ENCODE results near the gene C2CD4C.

- TF ChIP-seq POLR2AphosphoS5 (IDR thresholded peaks at IDR 0.05; ENCODE audit: low read depth): no peak
- no peak for TF ChIP-seq CTCF (conservative IDR thresholded peaks at IDR 0.05; ENCODE audit: low read depth in 2 of 2)
- TF ChIP-seq NANOG (IDR thresholded peaks at IDR 0.05; ENCODE audit: borderline replicate concordance): no peak
- TF ChIP-seq REST (IDR thresholded peaks at IDR 0.05; ENCODE audit: unreplicated experiment): no peak
- no peak for TF ChIP-seq EZH2 (IDR thresholded peaks at IDR 0.05; ENCODE audit: low read depth, unreplicated experiment)
- no peak for TF ChIP-seq ZNF114 (CRISPR knock-in tag; IDR thresholded peaks at IDR 0.05)
- TF ChIP-seq EZH2phosphoT487 (IDR thresholded peaks at IDR 0.05; ENCODE audit: unreplicated experiment): no peak
- no peak for TF ChIP-seq CREB1 (CRISPR knock-in tag; IDR thresholded peaks at IDR 0.05; ENCODE audit: low read depth)
- TF ChIP-seq ETS1 (IDR thresholded peaks at IDR 0.05): no peak
- no peak for TF ChIP-seq JUNB (IDR thresholded peaks at IDR 0.05; ENCODE audit: unreplicated experiment)
- no peak for TF ChIP-seq ZNF331 (CRISPR knock-in tag; IDR thresholded peaks at IDR 0.05; ENCODE audit: low read depth)
- no peak for TF ChIP-seq STAT1 (IDR thresholded peaks at IDR 0.05; ENCODE audit: unreplicated experiment)
- TF ChIP-seq ZNF462 (CRISPR knock-in tag; IDR thresholded peaks at IDR 0.05): no peak
Observed at GRCh38 chr19:384799-385169, 24.2 kb downstream of the C2CD4C start.
